IPS-NIHi7 (cell line): ENCODE data around the gene ZBTB7C.

ENCODE experiments used
- DNase-seq: peaks from one replicate; pipeline ENCODE4 v3.0.0; 2012; ENCODE audit warnings: mixed read lengths; ENCODE audit errors: extremely low spot score

The ZBTB7C gene

GRCh38 chr18:48191494-48191893 lies 217.7 kb downstream of the ZBTB7C start:
- DNase-seq = no peak

- DNase-seq = no peak
Measured at GRCh38 chr18:48190994-48191393, 218.2 kb downstream of the ZBTB7C start.

DNA sequence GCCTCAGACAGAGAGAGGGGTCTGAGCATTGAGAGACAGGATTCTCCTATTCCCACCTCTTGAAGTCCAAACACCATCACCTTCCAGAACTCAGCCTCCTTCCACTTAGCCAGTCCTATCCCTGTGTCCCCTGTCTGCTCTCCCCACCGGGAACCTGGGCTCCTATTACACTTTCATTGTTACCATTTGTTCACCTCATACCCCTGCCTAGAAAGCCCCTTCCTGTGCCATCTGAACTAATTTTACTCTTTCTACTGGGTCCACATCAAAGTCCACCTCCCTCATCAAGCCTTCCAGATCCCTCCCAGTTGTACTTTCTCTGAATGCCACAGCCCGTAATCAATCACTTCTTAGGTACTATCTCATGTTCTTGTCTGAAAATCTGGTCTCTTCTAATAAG lies 220.6 kb downstream of the ZBTB7C start:
- DNase-seq = no peak

GRCh38 chr18:48186861-48187260 lies 222.3 kb downstream of the ZBTB7C start:
- no peak for DNase-seq

DNA sequence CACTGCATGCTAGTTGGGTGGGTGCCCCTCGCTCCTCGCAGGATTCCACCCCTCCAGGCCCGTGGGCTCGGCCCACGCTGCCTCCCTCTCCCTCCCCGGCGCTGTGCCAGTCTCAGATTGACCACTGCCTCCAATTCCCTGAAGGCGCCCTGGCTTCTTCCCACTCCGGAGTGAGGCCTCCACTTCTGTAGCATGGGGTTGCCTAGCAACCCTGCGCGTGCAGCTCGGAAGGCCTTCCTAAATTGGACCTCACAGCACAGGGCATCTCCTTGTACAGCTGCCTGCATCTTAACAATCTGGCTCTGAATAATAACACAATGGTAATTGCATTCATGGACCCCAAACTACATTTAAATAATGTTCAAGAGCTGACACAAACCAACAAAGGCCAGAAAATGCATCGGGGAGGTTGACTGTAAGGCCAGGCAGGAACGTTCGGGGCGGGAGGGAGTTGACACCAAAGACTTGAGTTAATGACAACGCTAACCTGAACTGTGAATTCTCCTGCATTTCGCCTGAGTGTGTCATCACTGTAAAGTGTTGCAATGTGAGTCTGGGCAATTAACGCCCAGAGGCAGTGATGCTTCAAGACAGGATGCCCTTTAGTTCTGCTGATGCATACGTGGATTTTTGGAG lies 222.9 kb downstream of the ZBTB7C start:
- no peak for DNase-seq

DNA sequence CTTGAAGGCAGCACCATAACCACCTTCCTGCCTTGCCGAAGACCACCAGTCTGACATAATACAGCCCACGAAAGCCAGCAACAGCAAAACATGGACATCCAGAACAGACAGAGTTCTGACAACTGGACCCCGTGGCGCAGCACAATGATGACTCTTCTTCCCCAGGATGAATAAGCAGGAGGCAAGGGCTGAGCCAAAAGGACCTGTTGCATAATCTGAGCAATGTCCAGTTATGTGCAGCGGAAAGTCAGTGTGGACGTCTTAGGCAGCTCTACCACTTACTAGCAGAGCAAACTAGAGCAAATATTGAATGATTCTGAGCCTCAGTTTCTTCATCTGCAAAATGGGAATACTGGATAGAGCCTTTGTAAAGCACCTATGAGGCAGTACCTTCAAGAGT lies 225.1 kb downstream of the ZBTB7C start:
- DNase-seq = no peak

DNA sequence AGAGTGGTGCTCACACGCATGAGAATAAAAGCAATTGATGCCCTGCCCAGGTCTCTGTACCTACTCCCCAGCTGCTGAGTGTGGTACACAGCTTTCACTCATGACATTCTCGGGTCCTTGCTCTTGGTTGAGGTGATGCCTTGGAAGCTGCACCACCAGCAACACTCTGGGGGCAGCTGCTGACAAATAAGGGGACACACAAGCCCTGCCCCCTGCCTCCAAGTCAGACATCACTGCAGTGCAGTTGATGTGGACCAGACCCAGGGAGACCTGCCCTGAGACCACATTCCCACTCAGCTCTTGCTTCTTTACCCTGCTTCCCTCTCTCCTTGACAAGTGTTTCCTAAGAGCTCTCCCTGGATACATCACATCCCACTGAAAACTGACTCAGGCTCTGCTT lies 225.6 kb downstream of the ZBTB7C start:
- DNase-seq = no peak

DNA sequence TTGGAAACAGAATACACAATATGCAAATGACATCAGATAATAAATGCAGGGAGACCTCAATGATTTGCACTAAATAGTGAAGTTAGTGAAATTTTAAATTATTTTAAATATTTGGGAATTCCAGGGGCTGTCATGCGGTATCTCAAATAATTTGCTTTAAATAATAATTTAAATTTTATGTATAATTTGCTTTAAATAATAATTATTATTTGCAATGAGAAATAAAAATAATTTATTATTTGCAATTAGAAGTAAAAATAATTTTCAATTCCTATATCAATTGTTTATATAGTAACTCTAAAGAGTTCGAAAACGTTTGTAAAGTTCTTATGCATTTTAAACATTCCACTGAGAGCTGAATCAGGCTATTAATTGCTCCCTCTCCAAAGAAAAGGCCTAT lies 226.4 kb downstream of the ZBTB7C start:
- DNase-seq = no peak

DNA sequence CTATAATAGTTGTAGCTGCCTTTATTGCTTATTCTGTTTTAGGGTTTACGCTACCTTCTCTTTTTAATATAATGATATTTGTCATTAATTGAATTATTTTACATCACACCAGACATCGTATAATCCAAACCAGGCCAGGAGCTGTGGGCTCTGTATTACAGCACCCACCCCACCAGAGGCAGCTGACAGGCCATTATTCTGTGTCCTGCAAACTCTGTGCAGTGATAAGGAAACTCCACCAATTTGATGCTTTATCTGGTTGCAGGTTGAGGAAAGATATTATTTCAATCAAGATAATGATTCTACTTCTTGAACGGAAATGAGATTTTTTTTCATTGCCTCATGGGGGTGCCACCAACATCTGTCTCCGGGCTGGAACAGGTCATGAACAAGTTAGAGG lies 227.3 kb downstream of the ZBTB7C start:
- no peak for DNase-seq

DNA sequence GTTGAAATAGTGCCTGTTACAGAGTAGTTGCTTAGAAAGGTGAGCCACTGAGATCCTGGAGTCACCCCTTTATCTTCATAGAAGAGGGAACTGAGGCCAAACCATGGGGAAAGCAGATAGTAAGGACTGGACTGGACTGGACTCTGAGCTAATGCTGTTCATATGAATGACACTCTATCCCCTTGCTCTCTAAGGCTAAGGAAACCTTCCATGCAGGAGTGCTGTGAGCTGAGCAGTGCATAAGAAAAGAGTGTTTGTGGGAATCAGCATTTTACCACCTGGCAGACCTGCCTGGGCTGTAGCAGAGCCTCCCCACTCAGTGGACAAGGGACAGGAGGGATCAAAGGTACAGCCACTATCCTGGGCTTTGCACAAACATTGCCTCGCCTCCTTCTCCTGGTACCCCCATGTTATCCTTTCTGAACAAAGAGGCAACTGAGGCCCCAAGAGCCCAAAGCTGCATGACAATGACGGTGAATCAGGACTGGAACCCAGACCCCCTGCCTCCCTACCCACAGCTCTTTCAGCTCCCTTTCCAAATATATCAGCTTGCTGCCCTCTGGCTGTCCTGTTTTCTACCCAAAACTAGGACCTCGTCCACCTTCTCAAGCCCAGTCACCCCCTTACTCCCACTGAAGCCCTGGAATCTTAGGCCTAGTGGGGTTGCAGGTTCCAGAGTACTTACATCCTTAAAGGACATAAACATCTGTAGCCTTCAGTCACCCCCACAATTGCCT lies 227.9 kb downstream of the ZBTB7C start:
- no peak for DNase-seq

DNA sequence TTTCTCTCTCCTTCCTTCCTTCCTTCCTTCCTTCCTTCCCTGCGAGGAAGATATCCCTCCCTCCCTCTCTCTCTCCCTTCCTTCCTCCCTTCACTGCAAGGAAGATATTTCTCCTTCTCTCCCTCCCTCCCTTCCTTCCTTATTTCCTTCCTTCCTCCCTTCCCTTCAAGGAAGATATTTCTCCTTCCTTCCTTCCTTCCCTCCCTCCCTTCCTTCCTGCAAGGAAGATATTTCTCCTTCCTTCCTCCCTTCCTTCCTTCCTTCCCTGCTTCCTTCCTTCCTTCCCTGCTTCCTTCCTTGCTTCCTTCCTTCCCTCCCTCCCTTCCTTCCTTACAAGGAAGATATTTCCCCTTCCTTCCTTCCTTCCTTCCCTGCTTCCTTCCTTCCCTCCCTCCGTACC lies 229.5 kb downstream of the ZBTB7C start:
- DNase-seq = no peak

- DNase-seq = no peak
Measured at GRCh38 chr18:48179001-48179400, 230.2 kb downstream of the ZBTB7C start.

DNA sequence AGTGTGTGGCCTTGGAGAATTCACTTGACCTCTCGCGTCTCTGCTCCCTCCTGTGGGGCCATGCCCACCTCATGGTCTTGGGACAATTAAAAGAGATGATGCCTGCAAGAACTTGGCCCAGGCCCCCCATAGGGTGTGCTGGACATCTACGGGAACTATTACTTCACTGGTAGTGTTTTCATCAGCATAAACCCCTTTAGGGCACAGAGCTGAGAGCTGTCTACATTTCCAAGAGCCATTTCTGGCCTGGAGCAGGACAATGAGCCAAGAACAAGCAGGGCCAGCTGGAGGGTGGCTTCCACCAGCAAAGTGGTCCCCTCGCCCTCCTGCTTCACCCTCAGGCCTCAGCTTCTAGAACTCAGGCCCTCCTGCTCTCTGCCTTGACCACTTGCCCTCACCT lies 232.3 kb downstream of the ZBTB7C start:
- DNase-seq = no peak

GRCh38 chr18:48173557-48173956 lies 235.6 kb downstream of the ZBTB7C start:
- DNase-seq = no peak

GRCh38 chr18:48172226-48173006 lies 236.8 kb downstream of the ZBTB7C start:
- no peak for DNase-seq

- DNase-seq = no peak
Measured at GRCh38 chr18:48171490-48172188, 237.5 kb downstream of the ZBTB7C start.

DNA sequence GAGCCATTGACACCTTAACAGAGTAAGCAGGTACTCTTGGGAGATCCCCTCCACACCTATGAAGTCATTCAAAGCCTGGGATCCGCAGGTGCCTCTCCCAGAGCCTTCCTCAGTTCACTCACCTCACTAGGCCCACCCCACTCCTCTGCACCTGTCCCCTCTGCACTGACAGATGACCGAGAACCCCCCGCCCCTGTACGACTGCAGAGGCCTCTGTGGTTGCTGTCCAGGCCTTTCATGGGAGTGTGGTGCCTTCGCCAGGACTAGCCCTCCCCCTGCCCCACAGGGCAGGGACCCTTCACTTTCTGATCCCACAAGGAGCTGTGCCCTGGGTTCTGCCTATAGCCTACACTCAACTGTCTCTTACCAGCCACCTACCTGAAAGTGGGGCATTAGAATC lies 238.5 kb downstream of the ZBTB7C start:
- no peak for DNase-seq

- DNase-seq = no peak
Measured at GRCh38 chr18:48168861-48169260, 240.3 kb downstream of the ZBTB7C start.

GRCh38 chr18:48167897-48168253 lies 241.3 kb downstream of the ZBTB7C start:
- DNase-seq = no peak

- no peak for DNase-seq
Measured at GRCh38 chr18:48166336-48166875, 242.8 kb downstream of the ZBTB7C start.

- no peak for DNase-seq
Measured at GRCh38 chr18:48165111-48165866, 243.9 kb downstream of the ZBTB7C start.
